ENCODE measurements around the gene TXNDC5.
A peak's percentile ranks its signal among the peaks of the same experiment; 100 is the strongest.

TXNDC5 gene

DNA sequence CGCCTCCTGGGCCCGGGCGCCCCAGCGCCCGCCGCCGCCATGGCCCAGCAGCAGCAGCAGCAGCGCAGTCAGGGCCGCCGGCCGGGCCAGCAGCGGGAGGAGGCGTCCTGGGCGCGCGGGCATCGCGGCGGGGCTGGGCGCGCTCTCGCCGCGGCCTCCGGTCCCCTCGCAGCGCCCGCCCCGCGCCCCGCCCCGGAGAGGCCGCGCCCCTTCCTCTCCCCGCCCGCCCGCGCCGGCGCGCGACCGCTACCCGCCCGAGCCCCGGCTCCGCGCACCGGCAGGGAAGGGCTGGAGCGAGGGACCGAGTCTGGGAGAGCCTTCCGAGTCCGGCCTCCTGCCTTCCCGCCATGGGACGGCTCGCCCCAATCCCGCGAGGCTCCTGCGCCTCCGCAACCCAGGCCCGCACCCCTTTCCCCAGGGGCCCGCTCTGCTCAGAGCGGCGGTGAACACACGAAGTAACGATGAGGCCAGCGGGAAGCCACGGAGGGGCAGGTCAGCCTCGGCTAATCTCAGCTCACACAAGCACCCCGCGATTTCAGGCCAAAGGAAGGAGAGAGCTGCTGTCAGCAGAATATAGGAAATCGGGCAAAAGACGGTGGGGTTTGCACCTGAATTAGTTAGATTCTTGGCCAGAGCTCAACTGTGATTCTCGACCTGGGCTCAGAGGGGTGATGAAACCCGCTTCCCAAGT is at the start of gene TXNDC5:
TXNDC5 (minus strand) TSS at position 135 of the 691 bp plus-strand sequence; CDS start at position 123, 12 bp downstream.
- DNase-seq (ENCODE audit: low spot score) = peak; percentile 72

DNA sequence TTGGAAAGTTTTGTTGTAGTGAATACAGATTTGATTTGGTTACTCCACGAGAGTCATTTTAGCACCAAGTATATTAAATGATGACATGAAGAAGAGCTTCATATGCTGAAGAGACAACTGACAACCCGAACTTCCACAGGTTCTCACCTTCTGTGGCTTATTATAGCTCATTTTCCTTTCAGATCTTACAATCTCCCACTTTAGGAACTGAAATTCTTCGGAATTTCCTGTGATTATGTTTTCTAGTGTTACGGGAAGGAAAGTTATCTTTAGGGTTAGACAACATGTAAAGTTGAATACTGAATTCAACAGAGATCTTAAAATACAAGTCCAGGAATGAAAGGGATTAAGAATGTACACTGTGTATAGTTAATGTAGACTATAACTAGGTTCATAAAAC is 49.6 kb upstream of the TXNDC5 start:
- no peak for DNase-seq (ENCODE audit: low spot score)

DNA sequence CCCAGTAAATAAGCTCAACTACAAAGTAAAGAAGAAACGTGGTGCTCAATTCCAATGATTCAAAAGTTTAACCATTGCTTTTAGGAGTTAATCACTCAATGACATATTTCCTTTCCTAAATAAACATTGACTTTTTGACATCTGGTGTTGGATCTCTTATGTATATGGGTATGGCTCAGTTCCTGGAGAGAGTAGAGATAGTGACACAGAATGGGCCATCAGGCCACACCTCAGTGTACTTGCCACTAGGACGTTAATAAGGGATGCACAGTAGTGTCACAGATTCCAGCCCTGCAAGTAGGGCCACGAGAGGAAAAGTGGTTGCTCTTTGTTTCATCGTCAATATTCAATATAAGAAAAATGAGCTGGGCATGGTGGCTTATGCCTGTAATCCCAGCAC is 48.9 kb upstream of the TXNDC5 start:
- no peak for DNase-seq (ENCODE audit: low spot score)

DNA sequence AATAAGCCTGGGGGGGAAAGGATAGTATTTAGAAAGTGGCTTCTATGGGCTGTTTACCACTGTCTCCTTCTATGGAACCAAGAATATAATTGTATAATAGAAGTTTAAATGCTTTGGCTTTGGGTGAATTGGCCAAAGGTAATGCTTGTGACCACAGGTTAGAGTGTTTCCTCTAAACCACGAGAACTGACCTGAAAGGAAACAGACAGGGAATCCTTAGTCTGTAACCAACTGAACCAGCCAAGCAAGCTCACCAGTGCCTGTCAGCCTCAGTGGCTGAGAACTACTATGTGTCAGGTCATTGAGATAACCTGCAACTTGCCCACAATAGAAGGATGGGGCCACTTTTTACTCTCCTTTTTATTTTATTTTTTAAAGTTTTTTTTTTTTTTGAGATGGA is 47.9 kb upstream of the TXNDC5 start:
- no peak for DNase-seq (ENCODE audit: low spot score)

DNA sequence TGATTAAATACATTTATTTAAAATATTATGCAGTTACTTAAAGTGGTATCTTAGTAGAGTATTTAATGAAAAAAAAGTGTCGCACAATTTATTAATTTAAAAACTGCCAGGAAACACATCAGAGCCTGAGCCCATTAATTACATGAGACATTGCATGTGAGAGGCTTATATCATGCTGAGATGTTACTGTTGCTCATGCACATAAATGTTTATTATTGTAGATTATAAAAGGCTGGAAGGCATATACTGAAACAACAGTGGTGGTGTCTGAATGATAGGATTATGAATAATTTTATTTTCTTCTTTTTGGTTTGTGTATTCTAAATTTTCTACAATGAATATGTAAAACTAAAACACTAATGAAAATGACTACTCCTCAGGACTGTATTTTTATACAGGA is 45.7 kb upstream of the TXNDC5 start:
- no peak for DNase-seq (ENCODE audit: low spot score)

DNA sequence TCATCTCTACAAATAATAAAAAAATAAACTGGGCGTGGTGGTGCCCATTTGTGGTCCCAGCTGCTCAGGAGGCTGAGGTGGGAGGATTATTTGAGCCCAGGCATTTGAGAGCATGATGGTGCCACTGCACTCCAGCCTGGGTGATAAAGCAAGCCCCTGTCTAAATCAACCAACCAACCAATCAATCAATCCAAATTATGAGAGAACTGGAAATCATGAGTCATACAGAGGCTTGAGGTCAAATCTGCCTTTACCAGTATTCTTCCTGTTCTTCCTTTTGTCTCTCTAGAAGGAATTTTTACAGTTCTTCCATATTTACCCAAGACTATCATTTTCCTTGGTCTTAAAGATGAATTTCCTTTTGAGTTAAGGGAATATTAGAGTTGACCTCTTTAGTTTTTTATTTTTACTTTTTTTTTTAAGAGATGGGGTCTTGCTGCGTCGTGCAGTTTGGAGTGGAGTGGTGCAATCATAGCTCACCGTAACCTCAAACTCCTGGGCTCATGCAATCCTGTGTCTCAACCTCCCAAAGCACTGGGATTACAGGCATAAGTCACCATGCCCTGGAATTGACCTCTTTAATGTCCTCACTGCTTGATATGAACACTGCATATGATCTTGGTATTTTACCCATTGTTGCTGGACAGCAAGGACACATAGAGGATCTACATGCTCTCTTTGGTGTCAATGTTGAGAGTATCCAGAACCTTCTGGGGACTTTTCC is 44.1 kb upstream of the TXNDC5 start:
- DNase-seq (ENCODE audit: low spot score) = no peak

DNA sequence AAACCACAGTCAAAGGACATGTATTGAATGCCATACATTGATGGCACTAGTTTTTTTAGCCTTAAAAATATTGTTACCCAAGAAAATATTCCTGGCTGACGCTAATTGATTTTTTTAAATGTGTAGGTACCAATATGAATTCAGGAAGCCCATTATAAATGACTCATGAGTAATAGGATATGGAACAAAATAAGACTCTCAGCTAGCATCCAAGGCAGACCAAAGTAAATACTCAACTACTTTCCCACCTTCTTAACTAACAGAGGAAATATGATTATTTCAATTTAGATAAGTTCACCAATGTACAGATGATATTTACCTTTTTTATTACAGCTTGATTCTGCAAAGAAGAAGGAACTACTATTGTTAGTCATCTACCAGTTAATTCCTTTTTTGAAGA is 43.2 kb upstream of the TXNDC5 start:
- DNase-seq (ENCODE audit: low spot score) = no peak

DNA sequence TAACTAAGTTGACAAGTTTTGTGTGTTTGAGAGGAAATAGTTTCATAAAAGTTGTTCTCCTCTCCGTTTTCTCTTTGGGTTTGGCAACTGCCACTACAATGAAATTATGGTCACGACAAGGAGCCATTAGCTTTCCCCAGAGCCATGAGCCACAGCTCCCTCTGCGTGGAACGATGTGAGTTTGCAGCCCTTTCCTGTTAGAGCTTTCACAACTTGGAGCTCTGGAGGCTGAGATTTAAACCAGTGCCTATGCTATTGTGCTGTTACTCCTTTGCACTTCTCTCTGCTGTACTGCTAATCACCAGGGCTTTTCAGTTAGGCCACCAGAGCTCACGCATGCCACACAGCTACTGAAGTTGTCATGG is 29.3 kb upstream of the TXNDC5 start:
- no peak for DNase-seq (ENCODE audit: low spot score)

DNA sequence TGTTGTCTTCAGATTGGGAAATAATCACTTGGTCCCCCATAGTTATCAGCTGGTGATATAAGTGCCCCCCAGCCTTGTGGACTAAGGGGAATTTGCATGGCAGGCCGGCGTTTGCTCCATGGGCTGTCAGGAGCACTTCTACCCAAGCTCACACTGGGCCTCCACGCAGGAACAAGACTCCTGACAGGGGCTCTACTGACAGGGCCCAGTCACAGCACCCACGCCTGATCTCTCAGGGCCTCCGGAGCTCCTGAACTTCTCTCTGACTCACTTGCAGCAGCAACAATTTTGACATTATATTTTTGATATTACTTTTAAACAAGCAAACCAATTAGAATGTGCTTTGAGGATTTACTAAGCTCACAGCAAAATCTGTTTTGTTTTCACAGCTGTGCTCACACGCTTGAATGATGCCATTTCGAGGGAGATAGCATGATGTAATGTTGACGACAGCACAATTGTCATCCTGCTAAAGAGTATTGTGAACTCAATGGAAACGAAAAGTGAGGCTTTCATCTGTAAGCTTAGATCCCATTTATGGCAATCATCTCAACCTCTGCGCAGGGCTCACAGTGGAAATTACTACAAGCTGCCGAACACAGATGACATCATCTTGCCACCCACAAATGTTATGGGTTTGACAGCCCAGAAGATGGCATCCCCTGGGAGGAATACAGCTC is 28.7 kb upstream of the TXNDC5 start:
- no peak for DNase-seq (ENCODE audit: low spot score)

DNA sequence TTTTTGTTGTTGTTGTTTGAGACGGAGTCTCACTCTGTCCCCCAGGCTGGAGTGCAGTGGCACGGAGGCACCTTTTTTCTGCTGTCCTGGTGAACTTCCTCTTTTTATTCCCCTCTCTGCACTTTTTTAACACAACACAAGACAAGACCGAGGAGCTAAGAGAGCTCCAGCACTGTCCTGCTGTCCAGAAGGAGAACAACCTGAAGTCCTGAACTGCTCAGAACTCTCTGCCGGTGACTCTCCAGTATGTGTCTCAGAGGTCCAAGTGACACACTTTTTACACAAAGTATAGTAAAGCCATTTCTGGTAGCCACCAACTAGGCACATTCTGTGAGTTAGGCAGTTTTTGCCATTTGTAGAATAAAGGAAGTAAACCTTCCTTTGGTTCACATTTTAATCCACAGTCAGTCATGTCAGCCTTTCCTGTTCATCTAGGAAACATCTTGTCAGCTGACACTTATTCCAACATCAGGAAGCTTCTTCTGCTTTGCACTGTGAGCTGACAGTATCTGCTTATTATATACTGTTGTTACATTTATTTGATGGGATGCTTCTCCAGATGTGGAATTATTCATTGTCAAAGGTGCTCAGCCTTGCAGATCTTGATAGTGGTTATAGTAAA is 28.1 kb upstream of the TXNDC5 start:
- DNase-seq (ENCODE audit: low spot score) = no peak

DNA sequence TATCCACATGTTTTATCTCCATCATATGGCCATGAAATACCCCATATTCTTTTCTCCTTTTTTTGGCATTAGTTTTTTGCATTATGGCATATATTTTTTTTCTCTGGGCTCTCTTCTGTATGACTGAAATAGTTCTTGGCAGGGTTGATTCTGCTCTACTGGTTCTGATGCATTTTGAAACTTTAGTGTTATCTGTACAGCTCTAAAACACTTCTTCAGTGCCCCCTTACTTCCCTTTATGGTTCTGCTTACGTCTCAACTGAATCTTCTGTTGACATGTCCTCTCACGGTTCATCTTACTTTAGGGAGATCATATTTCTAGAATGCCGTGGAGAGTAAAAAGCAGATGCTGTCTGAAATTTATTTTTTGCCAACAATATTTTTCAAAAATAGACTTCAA is 23.2 kb upstream of the TXNDC5 start:
- no peak for DNase-seq (ENCODE audit: low spot score)

DNA sequence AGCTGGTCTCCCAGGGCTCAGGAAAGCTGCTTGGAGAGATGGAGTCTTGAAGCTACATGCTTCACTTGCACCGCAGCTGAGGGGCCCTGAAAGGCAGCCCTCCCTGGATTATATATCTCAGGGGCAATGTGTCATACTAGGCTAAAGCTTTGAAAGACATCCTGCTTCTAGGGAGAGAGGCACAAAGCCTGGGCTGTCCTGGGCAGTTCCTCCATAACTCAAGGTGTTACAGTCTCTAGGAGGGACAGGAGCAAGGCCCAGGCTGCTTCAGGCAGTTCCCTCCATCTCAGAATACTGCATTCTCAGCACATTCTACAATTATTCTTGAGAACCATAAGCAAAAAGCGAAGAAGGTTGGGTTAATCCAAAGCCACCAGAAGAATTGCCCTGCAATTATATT is 22.0 kb upstream of the TXNDC5 start:
- no peak for DNase-seq (ENCODE audit: low spot score)

DNA sequence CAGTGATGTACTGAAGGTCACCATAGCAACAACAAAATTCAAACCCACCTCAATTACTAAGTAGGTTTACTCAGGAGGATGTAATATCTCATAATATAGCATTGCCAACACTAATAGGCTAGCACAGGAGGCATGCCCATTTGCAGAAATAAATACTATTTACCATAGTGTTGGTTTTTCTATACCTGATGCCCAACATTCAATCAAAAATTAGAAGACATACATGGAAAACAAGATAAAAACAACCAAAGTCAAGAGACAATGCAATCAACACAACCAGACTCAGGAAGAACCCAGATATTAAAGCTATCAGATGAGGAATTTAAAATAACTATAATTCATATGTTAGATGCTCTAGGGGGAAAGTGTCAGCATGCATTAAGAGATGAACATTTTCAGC is 14.3 kb upstream of the TXNDC5 start:
- no peak for DNase-seq (ENCODE audit: low spot score)

DNA sequence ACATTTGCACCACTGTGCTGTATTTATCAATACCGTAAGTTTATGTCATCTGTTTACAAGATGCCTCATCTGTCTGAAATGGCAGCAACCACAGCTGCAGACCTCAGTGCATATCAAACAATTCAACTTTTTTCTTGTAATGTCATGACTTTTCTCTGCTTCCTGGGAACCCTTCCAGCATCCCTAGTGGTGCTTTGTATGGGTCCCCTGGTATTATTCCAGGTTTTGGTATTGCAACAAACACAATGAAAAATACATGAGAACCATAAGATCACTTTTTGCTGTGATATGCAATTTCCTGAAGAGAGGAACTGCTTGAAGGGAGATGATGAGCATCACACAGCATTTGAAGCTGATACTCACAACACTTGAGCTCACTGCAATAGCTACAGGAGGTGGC is 12.0 kb upstream of the TXNDC5 start:
- DNase-seq (ENCODE audit: low spot score) = no peak

DNA sequence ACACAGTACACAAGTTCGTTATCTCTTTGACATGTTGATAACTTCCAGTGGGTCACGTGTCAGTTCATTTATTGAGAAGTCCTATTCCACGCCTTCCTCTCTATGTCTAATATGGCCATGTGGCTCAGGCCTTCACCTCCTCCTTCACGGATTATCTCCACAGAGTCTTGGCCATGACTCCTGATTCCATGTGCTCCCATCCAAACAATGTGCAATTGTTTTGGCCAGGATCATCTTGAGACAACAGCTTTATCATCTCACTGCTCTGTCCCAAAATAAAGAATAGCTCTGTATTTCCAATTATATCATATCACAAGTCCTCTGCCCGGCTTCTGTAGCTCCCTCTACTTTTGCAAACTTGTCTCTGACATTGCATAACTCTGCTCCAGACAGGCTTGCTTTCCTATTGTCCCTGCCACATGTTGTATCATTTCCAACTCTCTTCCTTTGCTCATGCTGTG is 11.1 kb upstream of the TXNDC5 start:
- DNase-seq (ENCODE audit: low spot score) = no peak

DNA sequence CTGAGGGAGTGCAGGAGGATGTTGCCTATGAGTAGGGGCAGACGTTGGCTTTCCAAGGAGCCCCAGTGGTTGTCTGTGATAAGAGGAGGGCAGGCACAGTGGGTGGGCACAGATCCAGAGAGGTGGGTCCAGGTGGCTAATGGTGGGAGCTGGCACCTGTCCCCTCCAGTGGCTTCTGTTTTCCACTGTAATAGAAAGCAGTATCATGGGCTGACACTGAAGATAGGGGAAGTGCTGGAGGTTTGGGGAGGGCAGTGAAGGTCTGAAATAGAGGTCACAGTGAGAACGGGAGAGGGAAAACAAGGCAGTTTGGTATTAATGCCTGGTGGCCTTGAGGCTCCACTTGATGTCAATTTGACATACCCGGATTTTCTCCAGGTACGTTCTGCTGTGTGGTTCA is 10.5 kb upstream of the TXNDC5 start:
- no peak for DNase-seq (ENCODE audit: low spot score)

DNA sequence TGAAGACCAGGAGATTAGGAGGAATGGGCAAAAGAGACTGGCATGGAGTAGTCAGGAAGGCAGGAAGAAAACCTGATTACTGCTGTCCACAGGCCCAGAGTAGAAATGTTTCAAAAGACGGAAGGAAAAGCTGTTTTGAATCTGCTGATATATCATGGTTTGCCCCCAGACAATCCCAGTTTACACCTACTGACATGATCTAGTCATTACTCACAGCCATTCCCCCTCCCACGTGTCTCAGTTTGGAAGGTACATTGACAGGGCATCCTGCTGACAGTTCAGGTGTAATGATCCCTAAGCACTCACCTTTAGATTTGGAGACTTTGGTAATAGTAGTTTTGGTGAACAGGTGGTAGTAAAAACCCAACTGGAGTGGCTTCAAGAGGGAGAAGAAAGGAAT is 9.8 kb upstream of the TXNDC5 start:
- no peak for DNase-seq (ENCODE audit: low spot score)

DNA sequence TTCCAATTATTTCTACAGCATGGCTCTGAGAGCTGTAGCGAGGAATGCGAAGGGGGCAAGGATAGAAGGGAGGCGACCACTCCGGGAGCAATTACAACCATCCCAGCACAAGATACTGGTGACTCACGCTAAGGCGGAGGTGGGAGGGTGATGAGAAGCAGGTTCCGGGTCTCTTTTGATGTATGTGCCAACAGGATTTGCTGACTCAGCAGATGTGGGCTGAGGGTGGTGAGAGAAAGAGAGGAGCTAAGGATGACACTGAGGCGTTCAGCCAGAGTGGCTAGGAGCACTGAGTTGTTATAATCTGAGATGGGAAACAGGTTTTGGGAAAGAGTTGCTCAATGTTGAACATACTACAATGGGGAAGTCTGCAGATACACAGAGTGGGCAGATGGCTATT is 9.3 kb upstream of the TXNDC5 start:
- DNase-seq (ENCODE audit: low spot score) = no peak

DNA sequence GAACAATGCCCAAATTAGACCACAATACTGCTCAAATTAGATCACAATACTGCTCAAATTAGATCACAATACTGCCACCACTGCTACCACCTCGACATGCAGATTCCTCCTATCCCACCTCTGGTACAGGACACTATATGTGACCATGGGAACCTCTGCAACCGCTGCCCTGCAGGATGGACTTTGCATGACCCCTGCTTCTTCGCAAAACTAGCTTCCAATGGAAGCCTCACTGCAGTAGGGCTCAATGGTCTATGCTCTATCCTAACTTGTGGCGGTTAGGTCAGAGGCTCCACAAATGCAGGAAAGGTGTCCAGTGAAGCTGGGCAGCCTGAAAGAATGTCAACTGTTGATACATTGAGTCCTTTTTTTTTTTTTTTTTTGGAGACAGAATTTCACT is 7.8 kb upstream of the TXNDC5 start:
- no peak for DNase-seq (ENCODE audit: low spot score)

DNA sequence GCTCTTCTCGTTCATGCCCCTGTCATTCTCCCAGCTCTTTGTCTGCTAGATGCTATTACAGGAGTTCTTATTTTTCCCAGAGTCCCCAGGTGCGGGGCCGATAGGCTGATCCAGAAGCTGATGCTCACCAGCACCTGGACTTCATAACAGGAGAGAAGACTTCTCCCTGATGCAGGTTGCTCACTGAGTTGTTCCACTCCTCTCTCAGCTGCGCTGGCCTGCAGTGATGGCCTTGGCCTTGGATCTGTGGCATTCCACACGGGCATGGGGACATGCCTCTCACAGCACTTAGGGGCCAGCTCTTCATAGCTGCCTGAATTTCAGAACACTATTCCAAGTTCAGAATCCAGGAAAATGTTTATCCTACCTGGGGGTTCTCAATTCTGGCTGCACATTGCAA is 7.1 kb upstream of the TXNDC5 start:
- DNase-seq (ENCODE audit: low spot score) = no peak

DNA sequence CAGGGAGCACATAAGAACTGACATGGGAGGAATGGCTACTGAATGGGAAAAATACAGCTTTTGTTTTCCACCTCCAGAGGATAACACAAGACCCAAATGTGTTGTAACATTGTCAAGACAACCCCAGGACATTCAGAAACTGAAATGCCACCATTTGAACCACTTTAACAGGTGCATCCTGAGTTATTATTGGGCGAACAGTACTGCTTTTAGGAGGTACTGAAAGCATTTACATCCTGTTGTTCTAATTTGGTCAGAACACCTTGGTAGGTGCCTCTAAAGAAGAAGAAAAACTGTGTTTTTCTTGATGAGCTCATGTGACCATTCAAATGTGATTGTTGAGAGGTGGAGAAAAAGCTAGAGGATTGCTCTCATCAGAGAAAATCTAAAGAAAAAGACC is 6.4 kb upstream of the TXNDC5 start:
- DNase-seq (ENCODE audit: low spot score) = no peak

DNA sequence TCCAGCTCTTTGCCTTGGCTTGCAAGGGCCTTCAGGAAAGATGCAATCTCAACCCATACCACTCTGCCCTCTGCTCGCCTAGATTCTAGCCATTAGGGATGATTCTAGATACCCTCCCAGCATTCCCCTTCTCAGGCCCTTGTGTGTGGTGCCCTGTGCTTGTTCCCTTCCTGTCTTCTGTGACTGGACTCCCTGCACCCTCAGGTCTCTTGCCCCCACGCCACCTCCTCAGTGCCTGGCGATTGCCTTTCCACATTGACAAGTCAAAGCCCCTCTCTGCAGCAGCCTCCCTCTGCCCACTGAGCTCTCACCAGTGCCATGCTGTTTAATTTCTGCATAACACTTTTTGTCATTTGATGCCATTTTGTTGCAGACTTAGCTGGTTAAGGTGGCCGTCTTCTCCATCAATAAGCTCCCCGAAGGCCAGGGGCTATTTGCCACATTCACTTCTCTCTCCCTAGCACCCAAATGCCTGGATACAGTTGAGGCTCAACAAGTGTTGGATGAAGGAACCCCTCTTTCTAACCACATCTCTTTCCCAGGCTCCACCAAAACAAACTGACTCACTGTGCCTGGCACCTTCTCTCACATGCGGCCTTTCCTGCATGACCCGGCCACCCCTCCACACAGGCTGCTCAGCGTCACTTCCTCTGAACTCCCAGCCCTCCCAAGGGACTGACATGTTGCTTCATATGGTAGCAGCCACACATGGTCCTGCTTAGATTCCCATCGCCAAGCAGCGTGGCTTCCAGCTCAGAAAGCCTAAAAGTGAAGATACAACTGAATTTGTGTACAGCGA is 4.6 kb upstream of the TXNDC5 start:
- DNase-seq (ENCODE audit: low spot score) = no peak
